GM19395 (cell line): ENCODE results near the gene FRAS1.
"Not testable (repeated sequence)": the region's sequence is repeated elsewhere in the genome, so short reads cannot be mapped to it uniquely, and the experiment has no call there.

Source experiments
- ATAC-seq: cut with Tn5 transposase; IDR thresholded peaks from one replicate; pipeline ENCODE4 v1.9.1; 2021; ENCODE audit warnings: mild to moderate bottlenecking, moderate library complexity; ENCODE audit not compliant: unreplicated experiment

The FRAS1 gene

DNA sequence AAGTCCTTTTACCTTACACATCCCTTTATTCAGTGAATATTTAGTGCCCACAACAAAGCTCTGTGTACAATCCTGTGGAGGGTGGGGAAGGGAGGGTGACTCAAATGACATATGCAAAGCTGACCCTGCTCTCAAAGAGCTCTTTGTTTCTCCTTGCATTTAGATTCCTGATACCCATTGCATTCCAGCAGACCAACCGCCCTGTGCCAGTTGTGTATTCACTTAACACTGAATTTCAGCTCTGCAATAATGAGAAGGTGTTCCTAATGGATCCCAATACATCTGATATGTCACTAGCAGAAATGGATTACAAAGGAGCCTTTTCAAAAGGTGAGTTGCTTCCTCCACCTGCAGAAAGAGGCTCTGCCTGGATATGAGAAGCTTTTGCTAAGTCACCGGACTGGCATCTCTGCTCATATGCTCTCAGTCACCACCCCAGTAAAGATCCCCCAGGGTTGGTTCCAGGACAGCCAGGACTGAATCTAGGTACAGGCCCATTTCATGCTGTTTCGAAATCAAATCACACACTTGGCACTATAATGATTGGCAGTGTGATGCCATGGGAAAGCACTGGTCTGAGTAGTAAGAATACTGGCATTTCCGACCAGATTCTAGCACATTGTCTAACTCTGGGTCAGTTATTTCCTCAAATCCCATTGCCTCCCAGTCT, 477.3 kb downstream of the FRAS1 start:
- no peak for ATAC-seq

DNA sequence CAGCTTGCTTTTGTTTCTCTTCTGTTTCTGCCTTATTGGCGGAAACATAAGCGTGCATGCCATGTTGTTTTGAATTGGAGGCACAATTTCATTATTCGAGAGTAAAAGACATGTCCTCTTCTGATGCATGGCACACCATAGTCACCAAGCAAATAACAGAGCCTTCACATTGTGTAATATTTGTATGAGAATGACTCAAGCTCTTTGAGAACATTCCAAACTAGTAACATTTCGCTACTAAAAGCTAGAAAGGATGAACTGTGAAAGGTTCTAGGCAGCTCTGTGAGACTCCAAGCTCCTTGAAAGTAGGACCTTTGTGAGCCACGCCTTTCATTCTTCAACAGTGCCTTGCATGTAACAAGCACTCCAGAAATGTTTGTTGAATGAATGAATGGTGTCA, 485.2 kb downstream of the FRAS1 start:
- no peak for ATAC-seq

DNA sequence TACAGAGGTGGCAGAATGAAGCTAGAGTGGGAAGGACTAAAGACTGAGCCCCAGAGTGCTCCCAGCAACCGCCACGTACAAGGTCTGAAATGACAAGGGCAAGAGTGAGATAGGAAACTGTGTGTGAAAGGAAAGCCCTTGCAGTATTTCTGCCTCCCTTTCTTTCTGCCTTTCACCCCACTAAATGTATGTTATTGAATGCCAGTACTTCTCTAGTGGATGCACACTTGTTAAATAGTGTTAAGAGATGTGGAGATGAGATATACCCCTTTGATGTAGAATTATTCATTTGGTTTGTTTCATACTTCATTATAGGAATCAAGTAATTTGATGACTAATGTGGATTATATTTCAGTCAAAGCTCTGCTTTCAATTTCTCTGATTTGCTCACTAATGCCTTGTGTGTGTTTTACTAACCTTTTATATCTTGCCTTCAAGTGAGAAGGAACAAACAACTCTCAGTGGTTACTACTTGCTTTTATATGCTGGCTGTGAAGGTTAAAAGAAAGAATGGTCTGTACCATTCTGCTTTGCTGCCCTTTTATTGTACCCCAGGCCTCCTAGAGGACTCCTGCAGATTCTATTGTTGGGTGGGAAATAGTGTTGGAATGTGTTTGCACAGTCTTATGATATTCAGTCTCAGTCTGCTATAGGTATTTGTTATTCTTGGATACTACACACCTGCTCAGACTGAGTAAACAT, 486.5 kb downstream of the FRAS1 start:
- ATAC-seq = no peak

DNA sequence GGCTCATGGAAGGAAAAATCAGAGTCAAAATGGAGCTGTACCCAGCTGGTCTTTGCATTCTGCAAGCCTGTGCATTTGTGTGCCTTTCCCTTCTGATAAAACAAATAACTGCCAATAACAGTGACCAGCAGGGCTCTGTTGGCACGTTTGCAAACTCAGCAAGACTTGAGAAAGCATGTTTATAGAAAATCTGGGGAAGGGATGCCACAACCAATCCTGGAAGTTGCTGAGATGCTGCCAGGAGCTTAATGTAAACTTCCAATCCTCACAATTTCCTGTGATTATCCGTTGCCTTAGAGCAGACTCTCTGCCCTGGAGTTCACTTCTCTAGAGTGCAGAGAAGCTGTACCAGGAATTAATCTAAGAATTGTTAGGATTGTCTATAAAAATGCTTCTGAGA, 487.6 kb downstream of the FRAS1 start:
- no peak for ATAC-seq

DNA sequence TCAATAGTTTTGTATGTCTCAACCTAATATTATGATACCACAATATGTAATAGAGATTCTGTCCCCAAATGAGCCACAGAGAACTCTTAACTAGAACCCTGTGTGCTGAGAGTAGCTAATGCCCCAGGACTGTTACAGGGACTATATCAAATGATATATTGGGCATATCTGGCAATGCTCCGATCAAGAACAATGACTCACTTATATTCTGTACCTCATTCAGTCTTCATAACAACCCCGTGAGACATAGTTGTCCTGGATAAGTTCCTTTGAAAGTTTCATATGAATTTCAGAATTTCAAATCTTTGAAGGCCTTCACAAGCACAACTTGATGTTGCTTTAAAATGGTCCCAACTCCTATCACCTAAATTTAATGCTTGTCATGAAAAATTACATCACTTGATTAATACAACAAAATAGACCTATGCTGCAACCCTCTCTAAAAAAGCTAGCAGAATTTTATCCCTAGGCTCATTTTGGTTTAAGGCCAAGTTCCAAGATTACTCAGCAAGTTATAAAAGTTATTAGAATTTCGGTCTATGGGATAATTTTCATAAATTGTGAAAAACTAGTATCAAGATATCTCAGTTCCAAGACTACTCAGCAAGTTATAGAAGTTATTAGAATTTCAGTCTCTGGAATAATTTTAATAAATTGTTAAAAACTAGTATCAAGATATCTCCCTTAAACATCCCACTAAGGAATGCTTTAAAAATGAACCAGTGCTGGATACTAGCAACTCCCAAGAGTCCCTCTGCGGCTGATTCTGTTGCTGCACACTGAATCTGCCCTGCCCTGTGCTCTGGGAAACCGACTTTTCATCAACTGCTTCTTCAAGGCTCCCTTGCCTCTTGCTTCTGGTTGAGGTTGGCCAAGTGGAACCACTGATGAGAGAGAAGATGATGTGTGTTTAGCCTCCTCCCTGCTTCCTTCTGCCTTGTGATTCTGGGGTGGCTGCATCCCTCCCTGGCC, 488.4 kb downstream of the FRAS1 start:
- no peak for ATAC-seq

DNA sequence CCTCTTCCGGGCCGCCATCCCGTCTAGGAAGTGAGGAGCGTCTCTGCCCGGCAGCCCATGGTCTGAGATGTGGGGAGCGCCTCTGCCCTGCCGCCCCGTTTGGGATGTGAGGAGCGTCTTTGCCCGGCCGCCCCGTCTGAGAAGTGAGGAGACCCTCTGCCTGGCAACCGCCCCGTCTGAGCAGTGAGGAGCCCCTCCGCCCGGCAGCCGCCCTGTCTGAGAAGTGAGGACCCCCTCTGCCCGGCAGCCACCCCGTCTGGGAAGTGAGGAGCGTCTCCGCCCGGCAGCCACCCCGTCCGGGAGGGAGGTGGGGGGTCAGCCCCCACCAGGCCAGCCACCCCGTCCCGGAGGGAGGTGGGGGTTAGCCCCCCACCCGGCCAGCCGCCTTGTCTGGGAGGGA, 490.8 kb downstream of the FRAS1 start:
- not testable (repeated sequence) for ATAC-seq

DNA sequence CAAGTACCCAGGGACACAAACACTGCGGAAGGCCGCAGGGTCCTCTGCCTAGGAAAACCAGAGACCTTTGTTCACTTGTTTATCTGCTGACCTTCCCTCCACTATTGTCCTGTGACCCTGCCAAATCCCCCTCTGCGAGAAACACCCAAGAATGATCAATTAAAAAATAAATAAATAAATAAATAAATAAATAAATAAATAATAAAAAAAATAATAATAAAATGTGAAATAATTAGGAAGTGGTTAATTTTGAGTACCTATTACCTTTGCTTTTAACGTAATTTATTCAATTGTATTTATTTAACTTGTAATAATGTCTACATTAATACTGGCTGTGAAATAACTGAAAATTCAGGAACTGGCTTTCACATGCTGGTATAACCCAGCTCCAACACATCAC, 491.8 kb downstream of the FRAS1 start:
- ATAC-seq = not testable (repeated sequence)

DNA sequence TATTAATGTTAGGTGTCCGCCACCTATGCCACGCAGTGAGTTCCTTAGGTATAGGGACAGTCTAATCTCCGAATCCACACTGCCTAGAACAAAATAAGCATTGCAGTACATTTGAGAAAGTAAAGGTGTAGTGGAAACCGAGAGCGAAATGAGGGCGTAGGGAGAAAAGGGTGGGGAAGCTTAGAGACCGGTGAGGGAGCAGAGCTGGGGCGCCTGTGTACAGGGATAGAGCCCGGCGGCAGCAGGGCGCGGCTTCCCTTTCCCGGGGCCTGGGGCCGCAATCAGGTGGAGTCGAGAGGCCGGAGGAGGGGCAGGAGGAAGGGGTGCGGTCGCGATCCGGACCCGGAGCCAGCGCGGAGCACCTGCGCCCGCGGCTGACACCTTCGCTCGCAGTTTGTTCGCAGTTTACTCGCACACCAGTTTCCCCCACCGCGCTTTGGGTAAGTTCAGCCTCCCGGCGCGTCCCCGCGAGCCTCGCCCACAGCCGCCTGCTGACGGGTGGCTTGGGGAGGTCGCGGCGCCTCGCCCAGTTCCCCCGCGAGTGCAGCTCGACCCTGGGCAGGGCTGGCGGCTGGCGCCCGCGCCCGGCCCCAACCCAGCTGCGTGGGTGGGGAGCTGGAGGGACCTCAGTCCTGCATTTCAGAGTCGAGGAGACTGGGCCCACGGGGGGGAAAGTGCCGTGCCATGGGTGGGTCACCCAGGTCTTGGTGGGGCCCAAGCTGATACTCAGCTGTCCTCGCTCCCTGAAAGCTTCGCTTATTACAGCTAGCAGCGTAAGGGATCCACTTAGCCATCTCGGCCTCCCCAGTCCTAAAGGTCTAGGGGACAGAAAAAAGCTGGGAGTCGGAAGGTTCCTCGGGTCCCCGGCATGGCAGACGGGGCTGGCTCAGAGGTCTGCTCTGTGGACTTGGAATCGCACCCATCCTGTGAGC, 494.6 kb downstream of the FRAS1 start, which contains the start of gene ANXA3:
TSS of gene ANXA3 (plus strand) at position 351 of the 932 bp plus-strand sequence. CDS start 2,704 bp downstream, outside the sequence.
- ATAC-seq = peak; percentile 68

DNA sequence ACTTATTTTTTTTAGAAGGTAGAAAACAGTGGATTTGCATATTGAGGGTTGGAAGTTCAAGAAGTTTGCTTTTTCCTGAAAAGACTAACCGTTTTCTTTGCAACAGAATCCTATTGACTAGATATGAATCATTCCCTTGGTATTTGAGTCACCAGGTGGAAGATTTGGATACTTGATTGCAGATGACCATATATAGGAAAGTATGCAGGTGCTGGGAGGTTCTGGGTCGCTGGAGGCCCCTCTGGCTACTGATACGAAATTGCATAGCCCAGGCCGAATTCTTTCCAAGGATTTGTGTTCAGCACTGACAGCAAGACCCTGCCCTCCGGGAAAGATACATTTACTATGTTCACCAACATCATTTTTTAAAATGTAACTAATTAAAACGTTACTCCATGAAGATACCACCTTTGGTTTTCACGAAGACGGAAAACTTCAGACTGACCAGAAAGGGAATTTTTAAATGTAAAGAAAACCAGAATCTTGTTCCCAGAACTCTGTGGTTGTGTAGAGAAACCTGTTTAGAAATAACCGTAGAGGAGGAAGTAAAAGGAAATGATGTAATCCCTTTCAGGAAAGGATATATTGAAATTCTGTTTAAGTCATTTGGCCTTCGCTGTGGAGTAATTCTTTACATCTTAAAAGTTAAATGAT, 495.4 kb downstream of the FRAS1 start:
- ATAC-seq = no peak

DNA sequence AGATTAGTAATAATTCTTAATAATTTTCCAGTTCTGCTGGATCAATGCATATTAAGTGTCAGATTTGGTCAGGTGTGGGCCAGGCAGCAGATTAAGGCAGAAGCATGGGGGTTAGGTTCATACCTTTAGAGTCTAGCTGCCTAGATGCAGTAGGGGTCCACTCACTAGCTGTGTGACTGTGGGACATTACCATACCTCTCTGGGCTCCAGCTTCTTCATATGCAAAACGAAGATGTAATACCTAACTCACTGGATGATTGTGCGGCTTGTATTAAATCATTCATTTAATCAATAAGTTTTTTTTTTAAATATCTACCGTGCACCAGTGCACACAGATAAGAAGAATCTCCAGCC, 495.9 kb downstream of the FRAS1 start:
- no peak for ATAC-seq

DNA sequence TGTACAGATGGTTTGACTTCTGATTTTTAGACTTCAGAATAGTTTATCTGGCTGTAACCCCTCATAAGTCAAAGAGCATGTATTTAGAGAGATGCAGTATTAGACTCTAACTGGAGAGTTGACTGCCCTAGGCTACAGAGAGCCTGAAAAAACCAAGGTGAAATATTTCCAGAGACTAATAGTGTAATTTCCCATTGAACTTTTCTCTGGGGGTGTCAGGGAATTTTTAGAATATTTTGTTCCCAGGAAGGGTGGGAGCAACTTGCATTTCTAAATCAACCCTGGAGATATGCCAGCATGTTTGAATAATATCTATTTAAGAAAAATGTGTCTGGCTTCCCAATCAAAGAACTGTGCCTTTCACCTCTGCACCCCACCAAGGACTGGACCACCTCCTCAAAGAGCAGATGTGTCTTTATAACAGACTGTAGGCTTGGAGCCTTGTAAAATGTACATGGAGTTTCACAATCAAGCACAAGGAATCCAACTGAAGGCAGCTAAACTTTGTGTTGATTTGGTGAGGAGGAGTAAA, 496.5 kb downstream of the FRAS1 start:
- ATAC-seq = no peak

DNA sequence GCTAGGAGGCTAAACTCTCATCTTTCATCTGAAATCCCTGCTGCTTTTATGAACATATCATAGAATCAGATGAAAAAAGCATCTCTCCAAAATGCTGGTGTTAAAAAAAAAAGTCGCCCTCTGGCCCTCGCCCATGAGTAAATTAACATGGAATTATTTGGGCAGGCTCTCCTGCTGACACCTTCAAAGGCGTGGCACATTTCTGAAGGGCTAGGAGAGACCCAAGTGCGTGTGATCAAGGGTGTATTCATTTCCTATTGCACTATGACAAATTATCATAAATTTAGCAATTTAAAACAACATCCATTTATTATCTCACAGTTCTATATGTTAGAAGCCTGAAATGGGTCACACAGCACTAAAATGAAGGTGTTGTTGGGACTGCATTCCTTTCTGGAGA, 499.5 kb downstream of the FRAS1 start:
- no peak for ATAC-seq

DNA sequence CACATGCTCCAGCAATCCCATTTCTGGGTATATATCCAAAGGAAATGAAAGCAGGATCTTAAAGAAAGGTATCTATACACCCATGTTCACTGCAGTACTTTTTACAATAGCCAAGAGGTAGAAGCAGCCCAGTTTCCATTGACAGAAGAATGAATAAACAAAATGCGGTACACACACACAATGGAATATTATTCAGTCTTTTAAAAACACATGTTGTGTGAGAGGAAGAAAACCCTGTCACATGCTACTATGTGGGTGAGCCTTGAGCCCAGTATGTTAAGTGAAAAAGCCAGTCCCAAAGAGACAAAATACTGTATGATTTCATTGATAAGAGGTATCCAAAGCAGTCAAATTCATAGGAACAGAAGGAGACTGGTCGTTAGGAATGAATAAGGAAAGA, 500.7 kb downstream of the FRAS1 start:
- ATAC-seq = no peak

DNA sequence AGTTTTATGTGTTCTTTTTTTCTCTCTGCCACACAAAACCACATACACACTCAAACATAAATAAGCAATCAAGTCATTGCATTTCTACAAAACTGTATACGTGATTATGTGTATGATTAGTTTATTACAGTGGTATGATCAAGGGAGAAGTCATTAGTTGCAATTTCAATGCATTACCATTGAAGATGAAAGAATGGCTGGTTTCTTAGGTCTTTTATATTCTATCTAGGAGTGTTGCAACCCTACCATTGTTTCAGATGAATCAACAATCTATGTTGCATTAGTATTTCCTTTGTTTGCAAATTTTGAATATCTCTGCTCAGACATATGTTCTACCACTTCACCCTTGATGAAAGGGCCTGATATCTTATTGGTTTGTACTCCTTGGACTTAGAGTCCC, 501.3 kb downstream of the FRAS1 start:
- ATAC-seq = no peak

DNA sequence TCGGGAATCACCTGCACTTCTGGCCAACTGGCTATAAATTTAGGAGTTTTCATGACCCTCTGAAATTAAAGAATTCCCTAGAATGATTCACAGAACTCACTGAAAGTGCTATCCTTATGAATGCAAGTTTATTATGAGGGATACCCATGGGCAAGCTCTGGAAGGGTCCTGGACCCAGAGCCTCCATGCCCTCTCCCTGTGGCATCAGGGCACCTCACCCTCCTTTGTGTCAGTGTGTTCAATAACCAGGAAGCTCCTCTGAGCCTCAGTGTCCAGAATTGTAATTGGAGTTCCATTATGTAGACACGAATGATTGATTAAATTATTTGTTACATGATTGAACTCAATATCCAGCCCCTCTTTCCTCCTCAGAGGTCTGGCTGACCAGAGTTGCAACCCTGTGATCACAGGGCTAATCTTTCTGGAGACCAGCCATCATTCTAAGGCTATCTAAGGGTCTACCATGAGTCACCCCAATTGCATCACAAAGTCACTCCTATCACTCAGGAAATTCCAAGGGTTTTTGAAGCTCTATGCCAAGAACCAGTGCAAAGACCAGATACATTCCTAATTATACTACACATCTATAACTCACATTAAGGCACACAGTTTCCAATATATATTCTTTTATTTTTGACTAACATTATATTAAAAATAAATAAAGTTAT, 503.3 kb downstream of the FRAS1 start:
- ATAC-seq = no peak

DNA sequence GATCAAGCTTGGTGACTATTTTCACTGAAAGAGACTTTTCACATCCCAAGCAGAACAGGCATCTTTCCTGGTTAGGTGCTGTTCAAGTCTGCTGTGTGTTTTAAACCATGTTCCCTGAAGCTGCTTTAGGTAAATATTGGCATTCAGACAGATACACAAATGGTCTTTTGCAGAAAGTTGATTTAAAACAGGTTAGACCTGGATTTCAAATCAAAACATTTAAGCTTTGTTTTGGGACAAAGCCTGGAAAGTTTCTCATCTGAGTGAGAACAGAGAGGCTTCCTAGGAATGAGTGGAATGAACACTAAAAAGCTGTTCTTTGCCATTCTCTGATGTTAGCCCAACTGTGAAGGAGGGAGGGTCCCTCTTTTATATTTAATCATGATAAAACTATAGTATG, 504.6 kb downstream of the FRAS1 start:
- ATAC-seq = no peak

DNA sequence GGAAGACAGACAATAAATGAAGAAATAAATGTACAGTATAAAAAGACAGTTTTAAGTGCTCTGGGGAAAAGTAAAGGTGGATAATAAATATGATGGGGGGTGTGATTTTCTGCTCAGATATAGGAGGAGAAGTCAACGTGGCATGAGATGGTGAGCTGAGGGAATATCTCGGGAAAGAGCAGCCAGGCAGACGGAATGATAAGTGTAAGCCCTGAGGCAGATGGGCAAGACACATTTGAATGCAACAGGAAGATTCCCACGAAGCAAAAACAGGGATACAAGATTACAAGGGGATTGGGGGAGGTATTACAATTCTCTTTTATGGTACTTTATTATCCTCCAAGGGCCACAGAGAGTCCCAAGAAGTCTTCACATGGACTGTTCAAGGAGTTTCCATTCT, 505.6 kb downstream of the FRAS1 start:
- ATAC-seq = no peak

DNA sequence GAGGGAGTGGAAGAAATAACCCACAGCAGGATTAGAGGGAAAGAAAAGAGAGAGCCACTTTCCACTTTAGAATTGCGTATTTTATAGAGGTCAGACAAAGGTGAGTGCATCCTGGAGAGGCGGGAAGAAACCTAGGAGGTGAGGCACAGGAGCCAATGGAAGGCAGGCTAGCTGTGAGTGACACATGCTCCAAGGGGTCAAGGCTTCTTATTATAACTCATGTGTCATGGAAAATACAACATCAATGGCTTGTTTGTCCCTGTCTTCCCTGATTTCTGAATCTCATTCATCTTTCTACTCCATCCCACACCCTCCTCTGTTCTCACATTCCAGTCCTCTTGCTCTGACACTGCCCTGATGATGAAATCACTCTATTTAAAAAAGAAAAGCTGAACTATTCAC, 508.8 kb downstream of the FRAS1 start:
- ATAC-seq = no peak

DNA sequence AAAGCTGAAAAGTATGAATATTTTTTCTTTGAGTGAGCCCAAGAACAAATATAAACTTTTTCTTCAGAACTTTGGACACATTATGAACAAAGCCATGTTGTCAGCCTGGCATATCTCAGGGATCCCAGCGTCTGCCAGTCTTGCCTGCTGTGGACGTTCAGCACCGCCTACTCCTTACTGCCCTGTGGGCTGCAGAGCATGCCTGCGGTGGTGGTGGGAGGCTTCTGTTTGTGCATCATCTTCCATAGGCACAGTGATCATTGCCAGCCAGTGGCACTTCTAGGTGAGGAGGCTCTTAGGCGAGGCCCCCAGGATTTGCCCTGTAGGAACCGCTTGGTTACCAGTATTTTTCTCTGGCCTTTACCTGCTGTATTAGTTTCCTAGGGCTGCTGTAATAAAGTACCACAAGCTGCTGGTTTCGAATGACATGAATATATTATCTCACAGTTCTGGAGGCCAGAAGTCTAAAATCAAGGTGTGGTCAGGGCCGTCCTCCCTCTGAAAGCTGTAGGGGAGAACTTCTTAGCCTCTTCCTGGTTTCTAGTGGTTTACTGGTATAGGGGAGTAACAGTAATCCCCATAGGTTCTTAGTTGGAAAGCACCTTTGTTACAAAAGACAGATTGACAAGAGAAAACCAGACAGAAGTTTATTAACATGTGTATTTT, 509.8 kb downstream of the FRAS1 start:
- ATAC-seq = peak; percentile 74
